Esophagus muscularis mucosa (tissue), 4 donors: Measurements from ENCODE around the gene CROT. TPM values are rescaled to one million over a fixed set of nuclear protein-coding genes. Genes with fewer than 3 reads are reported as not detected.

Source experiments
- DNase-seq: peaks from one replicate; pipeline ENCODE4 v3.0.0-alpha.2; 2017; ENCODE audit errors: extremely low spot score
- H3K27ac ChIP-seq, 4 donors: fragments of 200-600 bp; sonication (generic); replicated peaks in 1 of 4; 1 replicate in 3 of 4; 2 replicates in 1 of 4; pipeline ENCODE4 v1.5.1; 2016 to 2019; ENCODE audit warnings: mild to moderate bottlenecking in 1 of 4
- H3K27me3 ChIP-seq, 4 donors: fragments of 200-600 bp; sonication (generic); one replicate each; pipeline versions ENCODE4 v1.5.1 to v1.6.0; 2016 to 2019
- H3K36me3 ChIP-seq, 4 donors: fragments of 200-600 bp; sonication (generic); one replicate each; pipeline ENCODE4 v1.5.1; 2016 to 2019
- H3K4me1 ChIP-seq, 4 donors: fragments of 200-600 bp; sonication (generic); one replicate each; pipeline ENCODE4 v1.5.1; 2016 to 2019
- H3K4me3 ChIP-seq, 4 donors: fragments of 200-600 bp; sonication (generic); 1 replicate in 2 of 4; 2 replicates in 2 of 4; pipeline ENCODE4 v1.5.1; 2016 to 2019; ENCODE audit warnings: mild to moderate bottlenecking in 4 of 4, moderate library complexity in 1 of 4
- H3K9me3 ChIP-seq, 4 donors: fragments of 200-600 bp; sonication (generic); 1 replicate in 3 of 4; 2 replicates in 1 of 4; pipeline ENCODE4 v1.5.1; 2016 to 2019
- CTCF ChIP-seq, 3 experiments: fragments of 200-600 bp in 2 of 3; fragments of 450-650 bp in 1 of 3; sonication (generic) in 2 of 3; IDR thresholded peaks; one replicate each; pipeline ENCODE4 v1.5.1; 2017 to 2019; ENCODE audit warnings: antibody characterized with exemption in 3 of 3, mild to moderate bottlenecking in 2 of 3, moderate library complexity in 1 of 3
- EP300 ChIP-seq: sonication (generic); formaldehyde crosslinking; IDR thresholded peaks from one replicate; pipeline ENCODE4 v1.6.1; 2017; ENCODE audit warnings: antibody characterized with exemption
- POLR2A ChIP-seq: fragments of 450-650 bp; IDR thresholded peaks from one replicate; pipeline ENCODE4 v1.6.1; 2017; ENCODE audit warnings: antibody characterized with exemption, moderate library complexity, mild to moderate bottlenecking, low read depth
- POLR2AphosphoS5 ChIP-seq, 2 donors: sonication (generic); formaldehyde crosslinking; IDR thresholded peaks; one replicate each; pipeline ENCODE4 v1.6.1; 2017; ENCODE audit warnings: antibody characterized with exemption in 2 of 2
- WGBS: methylation state at CpG from one replicate; pipeline ENCODE4 v1.1.5; 2018; 5-methylcytosine and 5-hydroxymethylcytosine counted together
- intact Hi-C: fragments of 100-400 bp; cut with DNase I; formaldehyde crosslinking; loops from one replicate; pipeline ENCODE4 v1.15.1; 2023
- total RNA-seq, 4 donors: library from RNA; depleted of rRNA; stranded (reverse); fragments of >200 nt; gene quantifications; one replicate each; pipeline versions ENCODE4 v1.1.0 to v1.2.1, GENCODE V29; 2016

Gene CROT
- total RNA-seq, 4 donors from 2014 or later, result 9.1 to 10.8 (median 9.6) TPM

DNA sequence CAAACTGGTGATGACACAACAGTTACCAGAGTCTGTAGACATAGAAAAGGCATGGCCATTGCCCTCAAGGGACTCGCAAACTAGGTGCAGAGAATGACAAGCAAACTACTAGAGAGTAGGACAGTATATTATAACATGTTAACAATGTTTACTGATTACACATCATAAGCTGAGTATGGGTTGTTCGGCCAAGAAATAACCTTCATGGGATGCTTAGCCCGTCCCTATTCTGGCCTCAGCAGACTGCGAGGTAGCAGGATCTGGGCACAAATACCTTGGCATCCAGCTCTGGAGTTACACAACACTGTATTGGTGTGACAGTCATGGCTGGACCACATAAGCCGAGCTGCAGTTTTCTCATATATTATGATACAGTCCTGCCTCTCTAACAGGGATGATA lies 78.6 kb downstream of the CROT start:
- intact Hi-C loops, result no loop called here
- DNase-seq, result no peak
- H3K9me3 ChIP-seq, result no peaks in the 10 kb centered on the region
- H3K27me3 ChIP-seq, result no peaks in the 10 kb centered on the region
- TF ChIP-seq POLR2AphosphoS5 (IDR thresholded peaks at IDR 0.05) (no peak), EP300 (no peak)
- H3K27ac ChIP-seq, result no peak overlapping the region
- no peaks in the 10 kb centered on the region for H3K4me1 ChIP-seq
- 90% methylated on average over 5 of the region's 5 CpGs for WGBS
- no peak overlapping the region for H3K4me3 ChIP-seq
- H3K36me3 ChIP-seq, result no peaks in the 10 kb centered on the region

GRCh38 chr7:87426160-87426559 lies 80.7 kb downstream of the CROT start:
- no peak overlapping the region for H3K27ac ChIP-seq
- no peaks in the 10 kb centered on the region for H3K36me3 ChIP-seq
- no peaks in the 10 kb centered on the region for H3K9me3 ChIP-seq
- H3K4me1 ChIP-seq, result no peaks in the 10 kb centered on the region
- no peak overlapping the region for H3K4me3 ChIP-seq
- WGBS, result 84% methylated on average over 3 of the region's 3 CpGs
- no peaks in the 10 kb centered on the region for H3K27me3 ChIP-seq
- TF ChIP-seq EP300 (no peak), POLR2AphosphoS5 (IDR thresholded peaks at IDR 0.05) (no peak), POLR2A (no peak), CTCF (IDR thresholded peaks at IDR 0.05) (no peak)
- intact Hi-C loops, result no loop called here
- DNase-seq, result no peak

GRCh38 chr7:87427288-87427687 lies 81.8 kb downstream of the CROT start:
- no peak for TF ChIP-seq EP300
- no peak for TF ChIP-seq CTCF (IDR thresholded peaks at IDR 0.05)
- no peak for TF ChIP-seq POLR2AphosphoS5 (IDR thresholded peaks at IDR 0.05)
- TF ChIP-seq POLR2A, result no peak
- Histone ChIP-seq H3K4me3 (no peak overlapping the region), H3K36me3 (peaks cover 0 to 2% (median 0%) of the 10 kb centered on the region in 4 donors), H3K27me3 (no peaks in the 10 kb centered on the region), H3K9me3 (no peaks in the 10 kb centered on the region), H3K4me1 (no peaks in the 10 kb centered on the region), H3K27ac (no peak overlapping the region)
- 65% methylated on average over 3 of the region's 3 CpGs for WGBS
- DNase-seq, result no peak
- intact Hi-C loops, result no loop called here

- no peak for DNase-seq
- H3K27ac ChIP-seq, result no peak overlapping the region
- H3K9me3 ChIP-seq, result no peaks in the 10 kb centered on the region
- H3K27me3 ChIP-seq, result no peaks in the 10 kb centered on the region
- no peak for TF ChIP-seq EP300
- no peak for TF ChIP-seq POLR2AphosphoS5 (IDR thresholded peaks at IDR 0.05)
- TF ChIP-seq POLR2A, result no peak
- no peak for TF ChIP-seq CTCF (IDR thresholded peaks at IDR 0.05)
- intact Hi-C loops, result no loop called here
- peaks cover 0 to 14% (median 0%) of the 10 kb centered on the region in 4 donors for H3K36me3 ChIP-seq
- WGBS, result 90% methylated on average over 2 of the region's 2 CpGs
- H3K4me3 ChIP-seq, result no peak overlapping the region
- no peaks in the 10 kb centered on the region for H3K4me1 ChIP-seq
Measured at GRCh38 chr7:87432536-87432935, 87.1 kb downstream of the CROT start.

GRCh38 chr7:87435546-87435945 lies 90.1 kb downstream of the CROT start:
- no peaks in the 10 kb centered on the region for H3K4me1 ChIP-seq
- peaks cover 0 to 21% (median 0%) of the 10 kb centered on the region in 4 donors for H3K36me3 ChIP-seq
- no peak overlapping the region for H3K4me3 ChIP-seq
- no peak for DNase-seq
- no peak for TF ChIP-seq POLR2AphosphoS5 (IDR thresholded peaks at IDR 0.05)
- no peak for TF ChIP-seq EP300
- TF ChIP-seq CTCF (IDR thresholded peaks at IDR 0.05), result no peak
- no peak for TF ChIP-seq POLR2A
- H3K9me3 ChIP-seq, result no peaks in the 10 kb centered on the region
- H3K27ac ChIP-seq, result no peak overlapping the region
- intact Hi-C loops, result no loop called here
- no peaks in the 10 kb centered on the region for H3K27me3 ChIP-seq
